Activated CD8-positive, alpha-beta memory T cell treated with anti-CD3 and anti-CD28 coated beads, Interleukin-2, amount 50 U/mL, for 24 hours (primary cell): ENCODE results near the gene SLC7A14.

Experiments used
- DNase-seq: peaks from one replicate; pipeline ENCODE4 v3.0.0-alpha.2; 2020; ENCODE audit errors: extremely low read depth

SLC7A14 gene

DNA sequence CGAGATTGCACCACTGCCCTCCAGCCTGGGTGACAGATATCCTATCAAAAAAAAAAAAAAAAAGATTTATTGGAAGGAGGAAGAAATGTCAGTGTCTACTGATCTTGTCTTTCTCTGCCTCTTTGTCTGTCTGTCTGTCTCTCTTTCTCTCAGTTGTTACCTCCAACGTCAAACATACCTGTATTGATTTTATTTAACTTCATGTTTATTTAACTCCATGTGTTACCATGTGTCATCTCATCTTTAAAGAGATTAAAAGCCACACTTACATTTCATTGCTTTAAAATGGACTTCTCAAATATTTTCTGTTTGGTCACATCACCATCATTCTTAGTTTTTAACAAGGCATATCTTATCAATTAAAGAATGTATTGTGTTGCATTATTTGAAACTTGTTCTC is 157.8 kb downstream of the SLC7A14 start:
- no peak for DNase-seq

DNA sequence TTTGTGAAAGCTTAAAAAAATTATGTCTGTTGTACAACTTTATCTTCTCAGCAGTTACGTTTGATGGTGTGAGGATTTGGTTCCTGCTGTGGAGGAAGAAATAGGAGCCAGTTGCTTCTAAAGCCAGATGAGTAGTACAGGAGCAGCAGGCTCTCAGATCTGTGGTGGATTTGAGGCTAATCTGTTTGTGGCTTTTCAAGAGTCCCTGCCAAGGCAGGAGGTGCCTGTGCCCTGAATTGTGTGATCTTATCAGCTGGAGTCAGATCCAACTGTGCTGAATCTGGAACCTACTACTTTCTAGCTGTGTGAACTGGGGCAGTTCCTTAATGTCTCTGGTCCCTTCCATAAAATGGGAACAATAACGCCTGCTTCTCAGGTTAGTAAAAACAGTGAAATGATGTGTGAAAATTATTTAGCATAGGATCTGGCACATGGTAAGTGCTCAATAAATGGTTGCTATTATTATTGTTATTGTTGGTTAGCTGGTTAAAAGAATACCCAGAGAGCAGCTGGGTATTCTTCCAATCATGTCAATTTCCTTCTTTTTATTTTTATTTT is 159.6 kb downstream of the SLC7A14 start:
- DNase-seq, result no peak

DNA sequence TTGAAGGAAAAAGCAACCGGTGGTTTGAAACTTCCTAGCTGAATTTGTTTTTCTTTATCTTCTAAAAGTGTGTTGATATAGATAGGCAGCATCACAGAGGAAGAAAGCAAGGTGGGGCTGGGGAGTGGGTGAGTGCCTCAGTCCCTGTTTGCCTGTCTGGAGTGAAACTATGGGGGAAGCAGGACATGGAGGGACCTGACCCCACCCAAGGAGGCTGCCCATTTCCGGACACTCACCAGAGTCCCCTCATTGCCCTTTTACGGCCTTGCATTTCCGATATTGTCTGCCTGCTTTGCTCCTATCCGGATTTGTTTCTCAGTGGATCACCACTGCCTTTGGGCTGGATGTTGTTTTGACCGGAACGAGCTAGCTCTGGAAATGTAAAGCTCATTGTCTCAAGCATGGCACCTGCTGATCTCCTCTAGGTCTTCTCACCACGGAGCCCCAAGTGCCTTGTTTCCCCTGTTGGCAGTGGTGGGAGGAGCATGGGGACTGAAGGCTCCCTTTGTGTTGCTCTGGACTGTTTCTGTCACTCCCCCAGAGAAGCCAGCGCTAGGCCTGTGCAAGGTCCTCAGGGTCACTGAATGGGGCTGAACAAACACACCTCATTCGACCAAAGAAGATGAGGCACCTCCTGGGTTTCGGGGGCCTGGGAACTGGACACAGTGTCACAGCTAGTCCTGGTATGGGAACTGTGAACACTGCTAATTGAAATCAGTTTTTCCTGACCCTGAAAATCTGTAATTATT is 160.2 kb downstream of the SLC7A14 start:
- DNase-seq, result no peak

DNA sequence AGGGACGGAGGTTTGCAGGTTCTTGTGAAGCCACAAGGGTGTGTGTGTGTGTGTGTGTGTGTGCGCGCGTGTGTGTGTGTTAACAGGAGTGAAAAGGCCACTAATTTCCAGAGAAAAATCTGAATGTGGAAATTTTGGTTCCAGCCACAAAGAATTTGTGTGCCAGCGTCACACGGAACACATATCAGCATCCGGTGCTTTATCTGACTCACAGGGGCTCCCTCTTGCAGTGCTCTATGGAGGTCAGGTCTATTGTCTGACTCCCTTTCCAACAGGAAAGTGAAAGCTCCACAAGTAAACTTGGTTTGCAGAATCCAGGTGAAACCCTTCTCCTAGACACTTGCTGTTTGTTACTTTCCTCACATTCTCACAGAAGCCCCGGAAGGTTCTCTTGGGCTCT is 161.0 kb downstream of the SLC7A14 start:
- no peak for DNase-seq

DNA sequence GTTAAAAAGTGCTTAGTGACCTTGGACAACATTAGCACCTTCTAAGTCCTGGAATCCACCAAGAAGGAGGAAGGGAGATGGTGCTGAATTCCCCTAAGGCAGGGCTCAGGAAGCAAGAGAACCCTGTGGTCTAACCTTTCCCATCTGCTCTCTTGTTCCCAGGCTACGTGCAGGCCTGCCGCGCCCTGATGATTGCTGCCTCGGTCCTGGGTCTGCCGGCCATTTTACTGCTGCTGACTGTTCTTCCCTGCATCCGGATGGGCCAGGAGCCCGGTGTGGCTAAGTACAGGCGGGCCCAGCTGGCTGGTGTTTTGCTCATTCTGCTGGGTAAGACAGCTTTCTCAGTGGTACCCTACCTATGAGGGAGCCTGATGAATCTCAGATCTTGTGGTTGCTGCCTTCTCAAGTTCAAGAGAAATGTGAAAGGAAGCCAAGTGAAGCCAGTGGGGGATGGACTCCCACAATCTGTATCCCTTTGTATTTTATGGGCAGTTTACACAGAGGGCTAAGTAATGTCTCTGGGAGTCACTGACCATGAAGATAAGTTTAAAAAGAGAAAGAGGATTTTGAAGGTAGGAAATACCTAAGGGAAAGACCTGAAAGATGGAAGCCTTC is 162.8 kb downstream of the SLC7A14 start:
- no peak for DNase-seq

DNA sequence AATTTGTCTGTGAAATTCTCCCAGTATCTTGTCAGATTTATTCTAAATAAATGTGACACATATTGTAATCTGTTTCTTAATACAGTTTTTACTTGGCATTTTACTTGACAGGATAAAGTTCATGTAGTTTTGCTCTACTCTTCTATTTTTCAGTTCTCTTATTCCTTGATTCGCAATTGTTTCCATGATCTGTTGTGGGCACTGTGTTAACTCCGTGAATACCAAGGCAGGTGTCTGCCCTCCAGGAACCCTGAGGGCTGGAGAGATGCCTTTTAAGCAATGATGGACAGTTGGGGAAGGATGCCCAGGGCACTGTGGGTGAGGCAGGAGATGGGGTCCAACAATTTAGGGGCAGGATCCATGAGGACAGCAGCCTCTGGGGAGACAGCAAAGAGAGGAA is 164.1 kb downstream of the SLC7A14 start:
- DNase-seq, result no peak

DNA sequence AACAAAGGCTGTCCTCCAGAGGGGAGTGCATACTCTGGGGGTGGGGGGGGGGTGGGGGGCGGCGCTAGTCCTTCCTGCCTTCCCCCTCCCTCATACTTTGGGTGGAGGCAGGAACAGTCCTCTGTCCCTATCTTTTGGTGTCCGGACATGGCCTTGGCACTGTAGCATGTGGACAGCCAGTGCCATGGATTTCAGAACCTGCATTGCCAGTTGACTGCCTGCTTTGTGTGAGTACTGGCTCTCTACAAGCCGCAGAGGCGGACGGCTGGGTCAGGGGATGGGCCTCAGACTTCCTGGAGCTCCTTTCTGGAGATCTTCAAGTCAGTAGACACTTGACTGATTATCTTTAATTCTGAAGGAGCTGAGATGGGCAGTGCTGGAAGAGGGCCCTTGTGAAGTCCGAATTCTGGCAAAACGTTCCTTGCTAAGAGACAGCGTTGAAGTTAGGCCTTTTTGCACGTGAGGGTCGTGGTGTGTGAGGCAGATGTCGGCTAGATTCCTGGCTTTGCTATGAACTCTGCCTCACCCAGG is 164.7 kb downstream of the SLC7A14 start:
- DNase-seq, result no peak

DNA sequence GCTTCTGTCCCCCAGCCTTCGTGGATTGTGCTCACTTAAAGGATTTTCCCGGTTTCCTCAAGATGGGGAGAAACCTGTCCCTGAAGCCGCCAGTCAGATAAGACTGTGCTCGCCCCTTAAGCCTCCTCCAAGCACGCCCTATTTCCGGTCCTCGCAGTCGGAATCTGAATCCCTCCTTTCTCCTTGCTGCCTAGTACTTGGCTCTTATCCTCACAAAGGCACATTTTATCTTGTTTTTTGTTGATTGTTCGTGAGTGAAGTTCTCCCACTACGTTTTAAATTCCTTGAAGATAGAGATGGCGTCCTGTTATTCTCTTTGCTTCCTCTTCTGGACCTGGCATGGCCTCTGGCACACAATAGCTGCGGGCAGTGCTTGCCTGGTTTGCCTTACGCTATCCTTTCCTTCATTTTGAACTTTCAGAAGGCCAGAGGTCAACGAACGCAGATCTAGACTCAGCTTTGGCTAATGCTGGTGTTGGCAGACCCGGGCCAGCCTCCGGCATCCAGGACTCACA is 165.5 kb downstream of the SLC7A14 start:
- no peak for DNase-seq

DNA sequence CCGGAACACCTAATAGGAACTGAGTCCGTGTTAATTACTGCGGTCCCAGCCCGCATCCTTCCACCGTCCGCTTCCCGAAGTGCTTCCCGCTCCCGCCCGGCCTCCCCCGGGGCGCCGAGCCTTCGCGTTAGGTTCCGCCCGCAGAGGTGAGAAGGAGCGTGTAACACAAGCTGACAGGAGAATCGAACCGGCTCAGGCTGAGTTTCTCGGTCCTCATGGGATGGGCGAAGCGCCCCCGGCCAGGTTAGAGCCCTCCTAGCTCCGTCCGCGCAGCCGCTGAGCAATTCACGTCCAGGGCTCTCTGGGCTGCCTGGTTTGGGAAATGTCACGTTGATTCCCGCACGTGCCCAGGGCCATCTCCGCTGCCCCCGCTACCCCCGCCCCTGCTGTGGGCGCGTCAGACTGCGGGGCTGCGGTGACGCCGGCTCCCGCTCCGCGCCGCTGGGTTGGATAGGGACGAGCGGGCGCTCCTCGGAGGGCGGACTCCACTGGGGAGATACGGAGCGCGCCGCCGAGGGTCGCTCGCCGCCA is 166.3 kb downstream of the SLC7A14 start:
- DNase-seq, result no peak

DNA sequence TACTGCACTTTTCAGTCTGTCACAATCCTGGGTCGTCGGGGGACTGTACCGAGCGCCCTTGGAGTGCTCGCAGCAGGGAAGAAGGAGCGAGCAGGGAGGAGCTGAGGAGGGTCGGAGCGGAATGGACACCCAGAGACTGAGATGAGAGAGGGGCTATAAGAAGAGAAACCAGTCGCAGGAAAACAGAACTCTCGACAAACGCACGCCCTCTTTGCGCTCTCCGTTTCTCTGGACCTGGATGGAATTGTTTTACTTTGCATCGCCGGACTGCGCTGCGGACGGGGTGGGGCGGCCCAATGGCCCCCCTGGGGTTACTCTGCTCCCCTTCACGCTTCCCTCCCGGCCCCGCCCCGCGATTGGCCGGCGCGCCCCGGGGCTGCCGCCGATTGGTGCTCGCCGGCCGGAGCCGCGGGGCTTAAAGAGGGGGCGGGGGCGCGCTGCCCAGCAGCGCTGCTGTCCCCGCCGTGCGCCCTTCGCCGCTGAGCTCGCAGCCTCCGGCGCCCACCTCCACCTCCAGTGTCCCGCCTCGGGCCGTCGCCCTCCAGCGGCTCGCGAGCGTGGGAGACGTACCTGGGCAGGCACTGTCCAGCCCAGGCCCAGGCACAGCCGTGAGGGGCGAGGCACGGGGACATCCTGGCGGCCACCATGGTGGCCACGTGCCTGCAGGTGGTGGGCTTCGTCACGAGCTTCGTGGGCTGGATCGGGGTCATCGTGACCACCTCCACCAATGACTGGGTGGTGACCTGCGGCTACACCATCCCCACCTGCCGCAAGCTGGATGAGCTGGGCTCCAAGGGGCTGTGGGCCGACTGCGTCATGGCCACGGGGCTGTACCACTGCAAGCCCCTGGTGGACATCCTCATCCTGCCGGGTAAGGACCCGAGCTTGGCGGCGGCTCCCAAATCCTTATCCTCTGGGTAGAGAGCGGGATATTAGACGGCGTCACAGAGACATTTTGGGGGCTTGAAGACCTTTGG is 167.2 kb downstream of the SLC7A14 start, which contains the start of gene CLDN11:
Gene CLDN11, plus strand, starts transcription at position 447 of the 977 bp plus-strand sequence. Its CDS starts 199 bp downstream, at position 646.
- DNase-seq, result no peak

DNA sequence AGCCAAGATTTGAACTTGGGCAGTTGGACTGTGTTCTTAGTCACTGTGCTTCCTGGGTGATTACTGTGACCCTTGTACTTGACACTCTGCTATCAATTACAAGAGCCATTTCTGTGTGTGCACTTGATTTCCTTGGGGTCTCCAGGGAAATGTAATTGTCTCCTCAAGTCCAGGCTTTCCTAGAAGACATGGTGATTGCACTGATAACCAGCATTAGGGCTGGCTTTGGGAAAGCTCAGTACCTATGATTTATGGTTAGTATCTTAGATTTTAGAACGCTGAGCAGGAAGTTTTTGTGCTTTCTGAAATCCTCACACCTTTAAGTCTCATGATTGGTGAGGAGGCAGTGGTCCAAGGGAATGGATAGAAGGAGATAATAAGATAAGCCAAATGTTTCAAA is 168.8 kb downstream of the SLC7A14 start:
- DNase-seq, result no peak

DNA sequence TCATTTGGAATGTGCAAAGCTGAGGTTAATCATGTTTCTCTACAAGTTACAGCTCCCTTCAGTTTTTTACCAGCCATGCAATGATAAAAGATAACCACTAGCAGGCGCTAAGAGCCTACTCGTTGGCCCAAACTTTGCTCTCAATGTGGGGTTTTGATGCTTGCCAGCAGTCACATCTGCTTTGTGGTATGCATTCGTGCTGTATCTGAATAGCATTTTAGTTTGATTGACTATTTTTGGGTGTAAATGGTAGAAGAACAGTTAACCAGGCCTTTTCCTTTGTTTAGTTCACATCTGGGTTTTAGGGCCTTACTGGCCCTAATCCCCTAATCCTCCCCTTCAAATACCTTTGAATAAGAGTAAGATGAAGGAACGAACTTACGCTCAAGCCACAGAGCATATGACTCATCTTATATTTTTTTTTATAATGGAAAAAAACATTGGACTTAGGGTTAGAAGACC is 171.6 kb downstream of the SLC7A14 start:
- DNase-seq, result no peak

DNA sequence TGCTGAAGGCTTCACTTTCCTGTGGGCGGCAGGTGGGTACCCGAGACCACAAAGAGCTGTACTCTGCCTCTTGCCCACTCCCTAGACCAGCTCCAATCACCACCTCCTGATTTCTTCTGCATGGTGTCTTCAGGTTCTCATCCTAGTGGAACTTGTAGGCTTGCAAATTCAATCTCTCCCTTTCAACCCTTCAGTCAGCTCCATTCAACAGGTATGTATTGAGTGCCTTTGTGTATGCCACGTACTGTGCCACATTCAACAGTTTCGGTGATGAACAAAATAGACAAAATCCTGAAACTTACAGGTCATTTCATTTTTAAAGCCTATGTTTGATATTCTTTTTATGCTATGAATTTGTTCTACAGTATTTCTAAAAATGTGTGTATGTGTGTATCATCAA is 172.6 kb downstream of the SLC7A14 start:
- no peak for DNase-seq

DNA sequence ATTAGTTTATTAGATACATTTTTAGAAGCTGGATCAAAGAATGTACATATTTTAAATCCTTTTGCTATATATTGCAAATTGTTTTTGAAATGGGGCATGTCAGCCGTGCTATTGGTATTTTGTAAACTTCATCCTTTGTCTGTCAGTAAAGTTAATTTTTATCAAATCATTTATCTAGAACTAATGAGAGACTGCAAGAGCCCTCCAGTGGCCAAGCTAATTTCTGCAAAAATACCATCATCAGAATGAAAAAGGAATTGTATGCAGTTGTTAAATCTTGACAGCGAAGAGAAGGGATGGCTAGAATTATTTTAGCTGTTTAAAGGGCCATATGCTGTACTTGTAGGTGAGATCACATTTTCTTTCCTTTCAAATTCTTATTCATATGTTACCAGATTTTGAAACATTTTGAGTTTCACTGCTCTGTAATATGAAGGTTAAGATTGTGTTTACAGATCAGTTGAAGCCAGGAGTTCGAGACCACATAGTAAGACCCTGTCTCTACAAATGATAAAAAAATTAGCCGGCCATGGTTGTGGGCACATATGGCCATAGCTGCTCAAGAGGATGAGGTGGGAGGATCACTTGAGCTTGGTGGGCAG is 175.3 kb downstream of the SLC7A14 start:
- no peak for DNase-seq
